Measurements from ENCODE around the gene PARP3.

DNA sequence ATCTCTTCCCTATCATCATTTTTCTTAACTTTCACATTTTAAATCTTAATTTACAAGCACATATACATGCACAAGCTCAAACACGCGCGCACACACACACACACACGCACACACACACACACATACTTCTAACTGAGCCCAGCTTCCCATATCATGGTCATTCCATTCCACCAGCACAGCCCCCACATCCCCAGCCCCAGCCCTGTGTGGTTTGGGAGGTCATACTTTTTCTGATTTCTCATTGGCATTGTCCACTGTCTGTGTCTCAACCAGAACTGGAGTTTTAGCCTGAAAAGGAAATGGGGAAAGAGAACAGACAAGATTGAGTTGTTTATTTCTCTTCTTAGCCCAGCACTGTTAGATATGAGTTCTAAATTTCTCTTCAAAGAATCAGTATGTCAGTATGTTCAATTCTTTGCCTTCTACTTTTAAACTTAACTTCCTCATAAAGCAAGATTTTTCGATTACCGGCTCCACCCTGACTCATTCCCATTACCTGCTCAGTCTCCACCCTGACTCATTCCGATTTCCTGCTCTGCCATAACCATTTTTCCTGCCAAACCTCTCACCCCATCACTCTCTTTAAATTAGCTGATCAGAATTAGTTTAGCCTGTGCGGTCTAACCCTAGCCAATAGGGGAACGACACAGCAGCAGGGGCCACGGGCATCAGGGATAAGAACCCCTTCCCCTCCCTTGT, 45.4 kb upstream of the PARP3 start:
- TF ChIP-seq POLR2A (IDR thresholded peaks at IDR 0.05) = no peak
- TF ChIP-seq, protein P1, sequence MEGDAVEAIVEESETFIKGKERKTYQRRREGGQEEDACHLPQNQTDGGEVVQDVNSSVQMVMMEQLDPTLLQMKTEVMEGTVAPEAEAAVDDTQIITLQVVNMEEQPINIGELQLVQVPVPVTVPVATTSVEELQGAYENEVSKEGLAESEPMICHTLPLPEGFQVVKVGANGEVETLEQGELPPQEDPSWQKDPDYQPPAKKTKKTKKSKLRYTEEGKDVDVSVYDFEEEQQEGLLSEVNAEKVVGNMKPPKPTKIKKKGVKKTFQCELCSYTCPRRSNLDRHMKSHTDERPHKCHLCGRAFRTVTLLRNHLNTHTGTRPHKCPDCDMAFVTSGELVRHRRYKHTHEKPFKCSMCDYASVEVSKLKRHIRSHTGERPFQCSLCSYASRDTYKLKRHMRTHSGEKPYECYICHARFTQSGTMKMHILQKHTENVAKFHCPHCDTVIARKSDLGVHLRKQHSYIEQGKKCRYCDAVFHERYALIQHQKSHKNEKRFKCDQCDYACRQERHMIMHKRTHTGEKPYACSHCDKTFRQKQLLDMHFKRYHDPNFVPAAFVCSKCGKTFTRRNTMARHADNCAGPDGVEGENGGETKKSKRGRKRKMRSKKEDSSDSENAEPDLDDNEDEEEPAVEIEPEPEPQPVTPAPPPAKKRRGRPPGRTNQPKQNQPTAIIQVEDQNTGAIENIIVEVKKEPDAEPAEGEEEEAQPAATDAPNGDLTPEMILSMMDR (IDR thresholded peaks at IDR 0.05 in 4 of 5, conservative IDR thresholded peaks at IDR 0.05 in 1 of 5) = no peak

Data from gastrocnemius medialis (tissue), 4 donors.